22Rv1 (cell line): ENCODE measurements around the gene LGALS7B.

Experiments used
- ZFX ChIP-seq: fragments of 450-650 bp; IDR thresholded peaks from 2 replicates; pipeline ENCODE4 v1.6.1; 2017; ENCODE audit warnings: antibody characterized with exemption, borderline replicate concordance
- TF ChIP-seq, protein P1 (sequence below): fragments of 450-650 bp; IDR thresholded peaks from 2 replicates; pipeline ENCODE4 v1.5.1; 2017; ENCODE audit warnings: mild to moderate bottlenecking

DNA sequence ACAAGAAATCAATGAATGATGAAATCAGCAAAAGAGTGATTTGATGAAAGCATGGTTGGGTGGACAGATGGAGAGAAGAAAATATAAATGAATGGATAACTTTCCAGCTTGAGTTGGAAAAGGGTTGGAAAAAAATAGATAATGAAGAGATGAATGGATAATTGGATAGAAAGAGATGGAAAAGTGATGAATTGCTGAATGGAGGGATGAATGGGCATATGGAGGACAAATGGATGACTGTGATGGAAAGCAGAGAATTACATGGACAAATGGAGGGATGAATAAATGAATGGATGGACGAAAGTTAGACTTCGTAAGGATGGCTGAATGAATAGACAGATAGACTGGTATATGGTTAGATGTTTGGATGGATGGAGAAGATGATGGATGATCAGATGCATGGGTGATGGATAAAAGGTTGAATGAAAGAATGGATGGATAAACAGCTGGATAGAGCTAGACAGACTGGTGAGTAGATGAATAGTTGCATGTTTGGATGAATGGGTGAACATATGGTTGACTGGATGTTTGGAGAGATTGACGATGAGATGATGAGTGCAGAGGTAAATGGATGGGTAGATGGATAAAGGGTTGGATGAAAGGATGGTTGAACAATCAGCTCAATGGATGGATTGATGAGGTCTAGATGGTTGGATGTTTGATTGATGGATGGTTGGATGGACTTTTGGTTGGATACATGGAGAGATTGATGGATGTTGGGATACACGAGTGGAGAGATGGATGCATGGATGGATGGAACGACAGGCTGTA lies 11.8 kb downstream of the LGALS7B start:
- TF ChIP-seq, protein P1, sequence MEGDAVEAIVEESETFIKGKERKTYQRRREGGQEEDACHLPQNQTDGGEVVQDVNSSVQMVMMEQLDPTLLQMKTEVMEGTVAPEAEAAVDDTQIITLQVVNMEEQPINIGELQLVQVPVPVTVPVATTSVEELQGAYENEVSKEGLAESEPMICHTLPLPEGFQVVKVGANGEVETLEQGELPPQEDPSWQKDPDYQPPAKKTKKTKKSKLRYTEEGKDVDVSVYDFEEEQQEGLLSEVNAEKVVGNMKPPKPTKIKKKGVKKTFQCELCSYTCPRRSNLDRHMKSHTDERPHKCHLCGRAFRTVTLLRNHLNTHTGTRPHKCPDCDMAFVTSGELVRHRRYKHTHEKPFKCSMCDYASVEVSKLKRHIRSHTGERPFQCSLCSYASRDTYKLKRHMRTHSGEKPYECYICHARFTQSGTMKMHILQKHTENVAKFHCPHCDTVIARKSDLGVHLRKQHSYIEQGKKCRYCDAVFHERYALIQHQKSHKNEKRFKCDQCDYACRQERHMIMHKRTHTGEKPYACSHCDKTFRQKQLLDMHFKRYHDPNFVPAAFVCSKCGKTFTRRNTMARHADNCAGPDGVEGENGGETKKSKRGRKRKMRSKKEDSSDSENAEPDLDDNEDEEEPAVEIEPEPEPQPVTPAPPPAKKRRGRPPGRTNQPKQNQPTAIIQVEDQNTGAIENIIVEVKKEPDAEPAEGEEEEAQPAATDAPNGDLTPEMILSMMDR, result no peak
- TF ChIP-seq ZFX, result no peak
